HG02623 (cell line): ENCODE results near the gene FILIP1.
A peak's percentile ranks its signal among the peaks of the same experiment; 100 is the strongest.

ENCODE experiments used
- ATAC-seq: cut with Tn5 transposase; IDR thresholded peaks from one replicate; pipeline ENCODE4 v1.9.1; 2021; ENCODE audit warnings: moderate library complexity; ENCODE audit not compliant: unreplicated experiment

Gene FILIP1

DNA sequence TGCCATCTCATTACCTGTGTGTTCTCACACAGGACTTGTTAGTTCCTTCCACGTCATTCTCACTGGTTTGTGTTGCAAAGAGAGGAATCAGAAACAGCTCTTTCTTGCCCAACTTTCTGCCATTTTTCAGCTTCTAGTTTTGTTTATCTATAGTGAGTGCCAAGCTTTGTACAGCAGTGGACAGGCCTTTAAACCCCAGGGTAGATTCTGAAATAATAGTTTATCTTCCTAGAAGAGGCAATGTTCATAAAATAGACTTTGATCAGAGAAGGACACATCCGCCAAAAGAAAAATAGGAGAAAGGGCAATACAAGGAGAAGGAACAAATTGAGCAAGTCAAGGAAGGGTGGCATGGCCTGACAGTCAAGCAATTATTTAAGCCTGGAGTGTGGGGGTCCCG, 191.3 kb downstream of the FILIP1 start:
- ATAC-seq, result no peak

DNA sequence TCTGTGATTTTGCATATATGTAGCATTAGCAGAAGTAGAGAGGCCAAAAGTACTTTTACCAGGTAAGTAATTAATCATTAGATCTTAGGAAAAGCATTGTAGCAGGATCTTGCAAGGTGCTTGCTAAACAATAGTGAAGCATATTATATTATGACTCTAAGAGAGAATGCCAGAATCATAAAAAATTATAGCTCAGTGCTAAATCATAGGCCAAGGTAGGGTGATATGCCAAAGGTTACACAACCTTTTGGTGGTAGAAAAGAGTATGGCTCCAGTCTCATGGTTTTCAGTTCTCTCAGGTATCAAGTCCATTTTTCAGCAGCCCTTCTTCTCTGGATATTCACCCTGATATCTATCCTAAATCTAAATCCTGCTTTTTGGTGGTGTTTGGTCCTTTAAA, 192.1 kb downstream of the FILIP1 start:
- no peak for ATAC-seq

DNA sequence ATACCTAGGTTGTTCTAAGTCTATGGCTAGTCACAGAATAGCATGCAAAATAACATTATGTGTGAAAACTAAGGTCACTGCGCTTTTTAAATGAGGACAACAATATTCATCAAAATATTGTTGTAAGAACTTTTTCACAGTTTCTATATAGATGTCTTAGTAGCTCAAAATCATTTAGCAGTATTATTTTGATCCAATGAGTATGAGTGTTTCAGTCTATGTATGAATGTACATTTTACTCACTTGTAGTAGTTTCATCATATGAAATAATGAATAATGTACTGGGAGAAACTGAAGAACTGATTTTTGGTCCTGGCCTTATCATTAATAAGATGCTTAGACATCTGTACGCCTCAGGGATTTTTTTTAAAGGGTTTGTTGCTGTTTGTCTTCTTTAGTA, 192.5 kb downstream of the FILIP1 start:
- no peak for ATAC-seq

DNA sequence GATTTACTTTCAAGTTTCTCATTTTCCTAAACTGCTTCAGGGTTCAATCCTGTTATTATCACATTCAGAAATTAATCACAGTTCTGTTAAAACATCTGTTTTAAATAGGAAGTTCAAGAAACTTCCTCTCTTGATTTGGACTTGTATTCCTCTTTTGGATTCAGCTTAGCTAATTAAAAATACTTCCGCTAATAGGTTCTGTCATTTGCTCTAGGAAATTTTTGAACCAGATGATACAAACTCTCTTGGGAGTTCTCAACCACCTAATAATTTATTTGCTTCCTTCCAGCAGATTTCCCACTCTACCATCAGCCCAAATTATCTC, 193.1 kb downstream of the FILIP1 start:
- no peak for ATAC-seq

DNA sequence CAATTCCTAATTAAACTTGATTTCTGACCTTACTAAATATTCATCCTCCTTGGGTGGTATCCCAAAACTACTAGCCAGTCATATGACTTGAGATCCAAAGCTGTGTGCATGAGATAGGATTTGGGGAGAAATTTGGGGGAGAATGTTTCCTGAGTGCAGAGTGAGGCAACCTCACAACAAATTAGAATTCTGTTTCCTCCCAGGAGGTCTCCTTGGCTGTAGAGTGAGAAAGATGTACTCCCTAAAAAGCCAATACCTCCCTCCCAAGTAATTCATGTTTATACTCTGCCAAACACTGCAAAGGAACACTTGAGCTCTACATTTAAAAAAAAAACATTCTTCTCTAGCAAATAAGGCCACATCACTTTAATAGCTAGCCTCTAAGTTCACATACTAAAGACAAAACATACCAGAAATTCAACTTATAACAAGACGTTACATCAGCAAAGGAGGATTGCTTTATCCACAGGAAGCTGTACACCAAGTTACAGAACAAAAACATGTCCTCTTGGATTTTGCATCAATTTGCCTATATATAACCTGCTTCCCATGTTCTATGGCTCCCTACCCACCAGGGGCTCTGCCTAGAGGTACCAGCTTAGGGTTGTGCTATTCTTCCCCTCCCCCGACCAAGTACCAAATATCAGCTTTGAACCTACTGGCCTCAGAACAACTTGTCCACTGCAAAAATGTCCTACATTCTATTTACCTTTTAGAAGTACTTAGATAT, 193.6 kb downstream of the FILIP1 start:
- ATAC-seq, result no peak

DNA sequence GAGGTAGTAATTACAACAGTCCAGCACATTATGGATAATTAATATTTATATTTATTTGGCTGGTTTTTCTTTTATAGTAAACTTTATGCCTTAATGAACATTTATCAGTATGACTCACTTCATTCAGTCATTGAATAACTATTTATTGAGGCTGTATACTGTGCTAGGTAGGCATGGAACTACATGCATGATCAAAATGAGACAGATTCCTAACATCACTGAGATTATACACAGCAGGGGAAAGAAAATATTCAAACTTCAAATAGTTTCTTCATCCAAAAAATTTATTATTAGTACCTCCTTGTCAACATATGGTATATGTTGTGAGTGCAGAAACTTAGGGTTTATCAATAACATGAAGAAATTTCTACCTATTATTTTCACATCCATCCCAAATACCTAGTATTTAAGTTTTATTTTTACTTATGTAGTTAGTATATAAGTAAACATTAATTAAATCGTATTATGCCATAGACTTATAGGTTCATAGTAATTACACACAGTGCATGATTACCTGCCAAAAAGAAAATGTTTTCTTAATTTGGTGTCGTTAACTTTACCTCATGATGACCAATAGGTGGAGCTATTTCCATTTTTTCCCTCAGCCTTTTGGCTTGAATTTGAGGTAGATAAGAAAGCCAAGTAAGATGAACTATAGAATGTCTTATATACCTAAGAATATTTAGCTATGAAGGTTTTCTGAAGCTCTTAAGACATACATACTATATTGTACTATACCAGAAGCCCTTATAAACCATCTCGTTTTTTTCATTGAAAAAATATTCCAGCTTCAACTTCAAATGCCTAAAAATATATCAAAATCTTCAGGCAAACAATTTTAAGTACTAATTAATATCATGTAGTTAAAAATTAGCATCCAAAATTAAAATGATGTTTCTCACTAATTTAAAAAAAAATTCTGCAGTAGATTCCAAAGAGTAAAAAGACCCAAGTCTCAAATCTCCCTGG, 196.5 kb downstream of the FILIP1 start:
- peak; percentile 77 for ATAC-seq

DNA sequence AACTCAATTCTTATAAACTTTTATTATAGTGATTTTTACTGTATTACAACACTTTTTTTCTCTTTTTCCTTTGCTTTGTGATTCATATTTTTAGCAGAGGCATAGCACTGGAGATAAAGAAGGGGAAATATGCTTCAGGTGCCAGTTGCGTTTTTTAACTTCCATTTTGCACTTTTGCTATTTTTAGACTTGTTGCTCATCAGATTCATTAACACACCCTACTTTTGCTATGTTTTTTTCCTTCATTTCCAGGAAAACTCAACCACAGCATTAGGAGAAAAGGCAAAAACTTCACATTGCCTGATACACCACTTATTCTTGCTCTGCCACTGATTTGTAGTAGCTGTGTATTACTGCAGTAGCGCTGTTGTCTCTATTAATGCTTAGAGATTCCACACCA, 201.0 kb downstream of the FILIP1 start:
- no peak for ATAC-seq

DNA sequence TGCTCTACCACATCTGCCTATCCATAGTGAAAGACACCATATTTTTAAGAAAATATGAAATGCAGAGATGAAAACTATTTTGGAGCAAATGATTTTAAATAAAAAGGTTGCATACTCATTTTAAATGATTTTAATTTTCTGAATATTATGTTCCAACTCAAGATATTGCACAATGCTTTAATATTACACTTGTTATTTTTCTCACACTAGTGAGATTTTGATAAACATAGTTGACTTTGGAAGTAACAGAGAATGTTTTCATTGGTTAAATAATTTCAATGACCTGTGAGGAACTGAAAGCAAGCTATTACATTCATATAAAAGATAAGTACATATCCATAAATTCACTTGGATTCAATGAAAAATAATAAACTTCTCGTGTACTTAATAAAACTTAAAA, 201.9 kb downstream of the FILIP1 start:
- no peak for ATAC-seq

DNA sequence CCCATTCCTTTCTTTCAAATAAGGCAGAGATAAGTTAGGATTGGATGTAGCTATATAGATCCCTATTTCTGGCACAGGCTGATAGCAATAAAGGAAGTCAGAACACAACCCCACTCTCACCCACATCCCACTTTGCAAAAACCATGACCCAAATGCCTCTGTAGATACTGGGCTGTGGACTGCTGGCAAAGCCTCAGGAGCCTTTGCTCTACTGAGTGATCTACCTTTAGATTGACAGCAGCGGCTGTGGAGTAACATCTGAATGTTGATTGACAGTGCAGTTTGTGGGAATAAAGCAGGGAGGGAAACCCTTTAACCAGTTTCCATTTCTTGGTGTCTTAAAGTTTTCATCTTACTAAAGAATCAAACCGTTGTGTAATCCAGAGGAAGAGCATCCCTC, 202.3 kb downstream of the FILIP1 start:
- no peak for ATAC-seq

DNA sequence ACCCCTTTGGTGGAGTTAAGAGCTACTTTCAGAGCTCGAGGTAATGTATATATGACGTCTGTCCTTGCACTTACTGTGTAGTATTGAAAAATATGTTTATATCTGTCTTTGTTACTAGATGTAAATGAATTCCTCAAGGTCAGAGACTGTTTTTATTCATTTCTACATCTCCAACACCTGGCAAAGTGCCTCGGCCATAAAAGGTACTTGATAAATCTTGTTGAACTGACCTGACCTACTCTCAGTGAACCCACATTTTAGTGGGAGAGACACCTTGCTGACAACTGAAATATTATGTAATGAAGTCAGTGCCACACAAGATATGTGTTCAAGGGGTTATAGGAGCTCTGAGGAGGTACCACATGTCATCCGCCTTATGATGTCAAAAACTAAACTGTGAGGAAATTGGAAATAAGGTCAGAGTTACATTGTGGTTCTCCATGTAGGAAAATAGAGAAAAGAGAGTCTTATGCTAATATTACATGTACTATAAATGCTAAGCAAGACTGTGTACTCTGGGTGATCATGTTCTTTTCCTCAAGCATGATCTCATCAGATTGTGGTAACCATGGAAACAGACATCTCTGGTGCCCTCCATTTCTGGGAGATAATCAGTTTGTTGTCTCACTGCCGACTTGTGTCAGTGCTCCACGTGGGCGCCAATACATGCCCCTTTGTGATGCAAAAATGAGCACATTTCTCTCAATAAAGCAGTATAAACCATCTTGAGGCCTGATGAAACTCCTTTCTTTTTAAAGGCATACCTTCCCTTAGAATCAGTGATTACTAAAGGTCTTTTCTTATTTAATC, 203.3 kb downstream of the FILIP1 start:
- no peak for ATAC-seq

DNA sequence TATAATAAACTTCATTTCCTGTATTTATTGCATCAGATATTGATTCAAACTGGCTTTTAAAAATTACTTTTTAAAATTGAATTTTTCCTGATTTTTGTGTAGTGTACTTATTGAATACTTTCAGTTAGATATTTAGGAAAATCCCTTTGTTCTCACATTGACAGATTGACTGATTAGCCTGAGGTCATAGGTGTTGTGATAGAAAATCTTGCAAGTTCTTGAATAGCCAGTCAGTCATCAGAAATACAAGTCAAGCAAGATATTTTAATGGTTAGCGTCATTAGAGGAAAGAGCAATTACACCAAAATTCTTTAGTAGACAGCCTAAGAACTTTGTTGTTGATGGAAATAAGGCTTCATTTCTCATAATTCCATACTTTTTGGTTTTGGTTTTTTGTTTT, 205.6 kb downstream of the FILIP1 start:
- no peak for ATAC-seq

DNA sequence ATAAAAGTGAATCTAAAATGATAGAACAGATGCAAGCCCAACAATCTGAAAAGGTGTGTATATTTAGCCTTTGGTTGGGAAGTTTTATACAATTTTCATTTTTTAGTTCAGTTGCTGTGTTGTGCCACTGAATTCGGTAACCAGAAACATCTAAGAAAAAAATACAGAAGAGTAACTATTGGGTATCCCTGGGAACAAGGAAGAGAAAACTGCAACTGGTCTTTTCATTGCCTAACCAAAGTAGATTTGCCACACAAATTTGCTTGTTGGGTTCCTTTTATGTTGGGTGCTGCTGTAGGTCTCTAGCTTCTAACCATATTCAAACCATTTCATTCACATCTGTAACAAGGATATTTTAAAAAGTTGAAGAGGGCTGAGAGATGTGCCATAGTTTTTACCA, 206.2 kb downstream of the FILIP1 start:
- ATAC-seq, result no peak

DNA sequence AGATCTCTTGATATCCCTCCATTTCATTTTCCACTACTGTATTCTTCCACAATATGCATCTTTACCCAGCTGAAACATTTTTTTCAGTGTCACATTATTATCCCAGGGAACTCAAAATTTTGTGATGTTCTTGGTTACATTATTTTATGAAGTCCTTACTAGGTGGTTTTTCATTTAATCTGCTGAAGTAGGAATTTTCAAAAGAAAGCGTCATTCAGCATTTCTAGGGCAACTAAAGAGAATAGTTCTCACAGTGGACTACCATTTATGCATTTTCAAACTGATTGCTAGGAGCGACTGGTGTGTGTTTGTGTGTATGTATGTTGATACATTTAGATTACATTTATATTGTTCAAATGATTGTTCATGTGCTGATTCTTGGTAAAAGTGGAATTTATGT, 206.6 kb downstream of the FILIP1 start:
- ATAC-seq, result no peak

DNA sequence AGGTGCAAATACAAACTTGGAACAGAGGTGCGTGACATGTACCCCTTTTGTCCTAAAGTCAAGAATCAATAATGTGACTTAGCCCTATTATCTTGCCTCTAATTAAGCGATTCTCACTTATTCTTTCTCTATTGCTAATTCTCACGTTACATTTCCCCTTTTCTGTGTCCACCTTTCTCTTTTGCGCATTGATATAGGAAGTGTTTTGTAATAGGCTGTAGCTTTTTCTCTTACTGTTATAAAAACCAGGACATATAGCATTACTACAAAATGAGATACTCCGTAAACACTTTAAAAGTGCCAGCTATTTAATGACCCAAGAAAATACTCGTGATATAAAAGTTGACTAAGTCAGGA, 208.3 kb downstream of the FILIP1 start:
- ATAC-seq, result no peak

DNA sequence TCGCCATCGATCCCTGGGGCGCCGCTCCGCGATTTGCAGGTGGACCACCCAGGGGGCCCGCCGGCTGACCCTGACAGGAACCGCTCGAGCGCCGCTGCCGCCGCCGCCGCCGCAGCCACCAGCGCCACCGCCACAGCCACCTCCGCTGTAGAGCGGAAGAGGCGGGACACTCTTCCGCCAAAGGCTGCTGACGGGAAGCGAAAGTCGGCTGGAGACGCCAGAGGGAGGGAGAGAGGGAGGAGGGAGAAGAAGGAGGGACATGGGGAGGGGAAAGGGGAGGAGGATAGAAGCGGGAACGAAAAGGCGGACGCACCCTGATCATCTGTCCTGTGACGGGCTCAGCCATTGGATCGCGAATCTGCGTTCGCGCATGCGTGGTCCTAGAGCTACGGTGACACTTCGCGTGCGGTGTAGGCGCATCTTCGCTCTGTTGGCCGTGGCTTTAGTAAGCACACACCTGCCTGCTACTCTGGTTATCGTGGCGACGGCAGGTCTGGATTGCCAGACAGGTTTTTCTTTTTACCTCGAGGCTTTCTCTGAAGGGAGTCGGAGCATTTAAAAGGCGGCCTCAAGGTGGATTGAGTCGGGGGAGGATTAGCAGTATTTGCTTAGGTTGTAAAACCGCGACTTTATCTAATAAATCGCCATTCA, 208.8 kb downstream of the FILIP1 start, which contains the start of gene TMEM30A:
Gene TMEM30A (minus strand): TSS at position 161 of the 651 bp plus-strand sequence. CDS start 154 bp downstream, at position 7.
- ATAC-seq, result peak; percentile 90

DNA sequence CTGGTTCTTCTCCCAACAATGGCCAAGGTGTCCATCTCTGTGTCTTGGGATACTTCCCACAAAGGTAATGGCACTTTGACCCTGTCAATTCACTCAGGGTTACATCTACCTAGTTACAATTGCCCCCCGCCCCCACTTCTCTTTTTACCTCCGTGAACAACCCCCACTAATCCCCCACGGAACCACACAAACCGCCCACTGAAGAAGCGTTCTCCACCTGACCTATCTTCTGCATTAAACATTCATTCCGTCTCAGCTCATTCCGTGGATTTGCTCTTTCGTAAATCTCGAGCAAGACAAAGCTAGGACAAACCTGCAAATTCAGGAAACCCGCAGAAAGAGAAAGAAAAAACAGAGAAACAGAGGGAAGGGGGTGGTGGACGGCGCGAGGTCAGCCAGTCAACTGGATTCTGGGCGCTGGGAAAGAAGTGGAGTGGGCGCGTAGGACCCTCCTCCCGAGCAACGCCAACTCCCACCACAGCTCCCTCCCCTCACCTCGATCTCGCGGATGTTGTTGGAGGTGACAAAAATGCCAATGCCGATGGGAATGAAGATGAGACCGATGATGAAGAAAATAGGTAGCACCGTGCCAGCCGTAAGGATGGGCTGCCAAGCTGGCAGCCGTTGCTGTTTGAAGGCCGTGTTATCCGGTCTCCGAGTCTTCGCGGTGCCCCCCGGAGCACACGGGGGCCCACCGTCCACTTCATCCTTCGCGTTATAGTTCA, 209.5 kb downstream of the FILIP1 start:
- peak; percentile 16 for ATAC-seq

DNA sequence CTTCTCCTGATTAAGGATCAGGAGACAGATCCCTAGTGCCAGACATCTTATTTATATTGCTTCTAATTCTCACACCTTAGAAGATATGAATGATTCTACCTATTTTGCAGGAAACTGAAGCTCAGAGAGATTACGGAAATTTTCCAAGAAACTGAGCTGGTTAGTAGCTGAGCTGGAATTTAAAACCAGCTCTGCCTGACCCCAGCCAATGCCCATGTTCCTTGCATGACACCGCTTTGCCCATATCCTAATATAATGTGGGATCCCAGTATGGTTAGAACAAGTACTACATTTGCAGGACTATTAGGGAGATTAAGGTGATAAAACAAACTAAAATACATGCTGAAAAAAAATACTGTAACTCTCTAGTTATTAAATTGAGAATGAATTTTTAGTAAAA, 210.9 kb downstream of the FILIP1 start:
- no peak for ATAC-seq

DNA sequence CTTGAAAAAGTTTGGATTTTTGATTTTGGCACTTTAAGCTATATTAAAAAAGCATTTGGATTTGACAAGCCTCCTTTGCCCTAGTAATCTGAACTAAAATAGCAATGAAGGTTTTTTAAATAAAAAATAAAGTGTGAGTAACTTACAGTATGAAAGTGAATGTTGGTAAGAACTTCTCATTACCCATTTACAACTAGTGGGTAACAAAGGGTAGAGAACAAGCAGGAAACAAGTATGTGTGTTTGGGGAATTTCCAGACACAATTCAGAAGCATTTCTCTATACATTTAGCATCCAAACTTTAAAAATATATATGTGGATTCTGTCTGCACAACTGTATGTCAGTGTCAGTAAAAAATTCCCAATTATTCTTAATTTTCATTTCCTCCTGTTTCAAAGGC, 211.9 kb downstream of the FILIP1 start:
- no peak for ATAC-seq

DNA sequence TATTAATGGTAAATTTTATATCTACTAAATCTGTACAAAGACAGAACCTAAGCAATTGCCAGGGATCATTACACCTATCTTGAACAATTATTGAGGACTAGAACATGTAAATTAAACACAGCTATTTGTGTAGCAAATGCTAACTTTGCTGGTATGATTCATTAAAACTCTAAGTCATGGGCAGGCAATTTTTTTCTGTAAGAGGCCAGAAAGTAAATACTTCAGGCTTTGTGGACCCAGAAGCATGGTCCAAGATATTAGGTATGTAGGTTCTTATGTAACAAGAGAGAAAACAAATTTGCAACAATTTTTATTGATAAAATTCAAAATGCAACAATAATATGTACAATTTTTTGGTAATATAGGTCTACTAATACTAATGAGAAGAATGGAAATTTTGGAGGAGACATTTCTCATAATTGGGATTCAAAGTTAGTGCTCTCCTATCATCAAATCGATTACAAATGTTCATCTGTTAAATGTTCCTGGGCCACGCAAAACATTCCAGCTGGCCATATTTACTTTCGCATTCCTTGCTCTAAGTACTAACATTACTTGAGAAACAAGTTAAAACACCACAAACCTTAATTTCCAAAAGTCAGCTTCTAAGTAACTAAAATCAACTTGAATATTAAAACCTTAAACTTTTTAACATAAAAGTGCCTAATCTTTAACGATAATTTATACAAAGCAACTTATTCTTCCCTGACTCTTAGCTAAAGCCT, 213.3 kb downstream of the FILIP1 start:
- no peak for ATAC-seq

DNA sequence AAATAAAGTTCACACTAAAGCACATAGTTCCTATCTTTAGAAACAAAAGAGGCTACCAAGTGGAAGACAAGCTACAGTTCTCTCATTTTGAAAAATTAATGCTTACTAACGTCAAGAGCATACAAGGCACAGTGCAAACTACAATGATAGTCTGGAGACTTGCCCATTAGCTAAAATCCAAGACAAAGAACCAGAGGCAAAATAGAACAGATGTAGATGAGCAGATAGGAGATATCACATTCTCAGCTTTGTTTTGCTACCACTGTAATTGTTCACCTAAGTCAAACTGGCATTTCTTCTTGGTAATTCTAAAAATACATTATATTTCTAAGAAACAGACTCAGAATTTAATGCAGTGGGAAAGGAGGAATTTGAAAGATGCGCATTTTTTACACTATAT, 214.2 kb downstream of the FILIP1 start:
- ATAC-seq, result no peak
